HepG2 (cell line): ENCODE data around the gene HES6. TPM values are rescaled to one million over a fixed set of nuclear protein-coding genes. Genes with fewer than 3 reads are reported as not detected.

Experiments used
- CTCF ChIP-seq: sonication (generic); formaldehyde crosslinking; IDR thresholded peaks from 2 replicates; pipeline ENCODE4 v1.5.0; 2020; ENCODE audit warnings: mild to moderate bottlenecking, missing genetic modification reagents, moderate library complexity
- HNF4A ChIP-seq: sonication (generic); formaldehyde crosslinking; IDR thresholded peaks from 2 replicates; pipeline ENCODE4 v1.4.0; 2020; ENCODE audit warnings: missing genetic modification reagents
- KLF9 ChIP-seq: IDR thresholded peaks from 2 replicates; pipeline ENCODE4 v1.6.1; 2016; ENCODE audit warnings: low read depth
- MIER3 ChIP-seq: IDR thresholded peaks from 2 replicates; pipeline ENCODE4 v1.6.1; 2016; ENCODE audit warnings: missing compliant biosample characterization, borderline replicate concordance
- MTERF4 ChIP-seq: sonication (generic); formaldehyde crosslinking; IDR thresholded peaks from 2 replicates; pipeline ENCODE4 v1.8.0; 2023; ENCODE audit warnings: mild to moderate bottlenecking, missing genetic modification reagents
- PITX1 ChIP-seq: sonication (generic); formaldehyde crosslinking; IDR thresholded peaks from 2 replicates; pipeline ENCODE4 v1.5.1; 2020; ENCODE audit warnings: mild to moderate bottlenecking, missing genetic modification reagents
- SNAPC4 ChIP-seq: sonication (generic); formaldehyde crosslinking; IDR thresholded peaks from 2 replicates; pipeline ENCODE4 v1.4.0; 2020; ENCODE audit warnings: mild to moderate bottlenecking, missing genetic modification reagents
- TCF12 ChIP-seq, 2 experiments: fragments of 450-650 bp in 1 of 2; sonication (generic) in 1 of 2; formaldehyde crosslinking in 1 of 2; IDR thresholded peaks; 2 replicates each; pipeline versions ENCODE4 v1.6.1 to v1.8.0; 2017 to 2022; ENCODE audit warnings: antibody characterized with exemption in 1 of 2, mild to moderate bottlenecking in 1 of 2, missing genetic modification reagents in 1 of 2, moderate library complexity in 1 of 2
- TFDP2 ChIP-seq: sonication (generic); formaldehyde crosslinking; IDR thresholded peaks from 2 replicates; pipeline ENCODE4 v1.4.0; 2020; ENCODE audit warnings: missing genetic modification reagents
- ZBTB33 ChIP-seq: sonication (generic); formaldehyde crosslinking; IDR thresholded peaks from 2 replicates; pipeline ENCODE4 v1.4.0; 2020; ENCODE audit warnings: missing genetic modification reagents
- ZBTB43 ChIP-seq: sonication (generic); formaldehyde crosslinking; conservative IDR thresholded peaks from 2 replicates; pipeline ENCODE4 v1.4.0; 2020; ENCODE audit warnings: missing genetic modification reagents
- ZFP36 ChIP-seq: fragments of 150-350 bp; IDR thresholded peaks from 2 replicates; pipeline ENCODE4 v1.6.1; 2018; ENCODE audit warnings: borderline replicate concordance, low read length, low read depth; ENCODE audit not compliant: partially characterized antibody
- ZNF7 ChIP-seq: IDR thresholded peaks from 2 replicates; pipeline ENCODE4 v1.6.1; 2016; ENCODE audit warnings: missing biosample characterization, missing genetic modification reagents
- ZSCAN29 ChIP-seq: sonication (generic); formaldehyde crosslinking; conservative IDR thresholded peaks from 2 replicates; pipeline ENCODE4 v1.4.0; 2020; ENCODE audit warnings: mild to moderate bottlenecking, missing genetic modification reagents
- polyA plus RNA-seq, 8 experiments: library from polyadenylated mRNA; depleted of rRNA in 3 of 8; stranded (reverse) in 7 of 8; unstranded in 1 of 8; fragments of >200 nt; fragmentation: Illumina TruSeq in 4 of 8; extraction: Trizol in 4 of 8; gene quantifications; 2 replicates each; pipeline versions ENCODE4 v1.2.1 to v1.2.3, GENCODE V29; 2011 to 2016; ENCODE audit warnings: low read depth in 4 of 8, missing spikeins in 1 of 8, mixed read lengths in 1 of 8; ENCODE audit not compliant: insufficient read depth in 1 of 8
- total RNA-seq, 5 experiments: library from RNA; depleted of rRNA; stranded (reverse); fragments of >200 nt; fragmentation: Illumina TruSeq; extraction: Trizol; gene quantifications; 2 replicates each; pipeline ENCODE4 v1.2.3, GENCODE V29; 2016; ENCODE audit warnings: low read depth in 1 of 5

Gene HES6
- total and polyA plus RNA-seq, 2 of the 13 experiments (the other 11 are each of a cell fraction or from before 2014, with no cell fraction given), result 19.5 to 82.8 TPM

GRCh38 chr2:238256594-238257104, 16.8 kb upstream of the HES6 start (continued):
- TF ChIP-seq MTERF4 (CRISPR knock-in tag) (0 out of 2 replicates have a peak, but pooled peaks have one; percentile 38), ZBTB43 (CRISPR knock-in tag) (no peak), SNAPC4 (CRISPR knock-in tag) (no peak), TFDP2 (CRISPR knock-in tag) (0 out of 2 replicates have a peak, but pooled peaks have one; percentile 13), ZNF7 (no peak), KLF9 (peak; percentile 72; the same call in 1 of the 2 replicates), CTCF (peak; percentile 95), ZSCAN29 (CRISPR knock-in tag) (no peak), ZFP36 (no peak), TCF12 (IDR thresholded peaks at IDR 0.05) (no peak), TCF12 (CRISPR knock-in tag; IDR thresholded peaks at IDR 0.05) (peak; percentile 59; the same call in 1 of the 2 replicates), MIER3 (CRISPR knock-in tag) (peak; percentile 60; the same call in 1 of the 2 replicates), ZBTB33 (CRISPR knock-in tag) (peak; percentile 86), HNF4A (CRISPR knock-in tag) (peak; percentile 61), PITX1 (peak; percentile 60; the same call in 1 of the 2 replicates)
